ENCODE results near the gene COG4.

Gene COG4

GRCh38 chr16:70430667-70431536, 92.5 kb downstream of the COG4 start:
- DNase-seq: peak; percentile 53
